GM21723 (cell line): ENCODE results near the gene SH3RF1.
"Not testable (repeated sequence)": the region's sequence is repeated elsewhere in the genome, so short reads cannot be mapped to it uniquely, and the experiment has no call there.

Experiments
- ATAC-seq: cut with Tn5 transposase; IDR thresholded peaks from one replicate; pipeline ENCODE4 v1.9.1; 2021; ENCODE audit warnings: mild to moderate bottlenecking, moderate library complexity; ENCODE audit not compliant: unreplicated experiment

Gene SH3RF1

GRCh38 chr4:169202878-169203277 is 67.9 kb downstream of the SH3RF1 start:
- no peak for ATAC-seq

- no peak for ATAC-seq
Measured at GRCh38 chr4:169202145-169202699, 68.5 kb downstream of the SH3RF1 start.

GRCh38 chr4:169201222-169202144 is 69.3 kb downstream of the SH3RF1 start:
- ATAC-seq = no peak

- ATAC-seq = no peak
Measured at GRCh38 chr4:169200361-169201030, 70.3 kb downstream of the SH3RF1 start.

- ATAC-seq = no peak
Measured at GRCh38 chr4:169199184-169199583, 71.6 kb downstream of the SH3RF1 start.

- ATAC-seq = no peak
Measured at GRCh38 chr4:169198167-169198566, 72.6 kb downstream of the SH3RF1 start.

GRCh38 chr4:169197206-169197605 is 73.5 kb downstream of the SH3RF1 start:
- ATAC-seq = not testable (repeated sequence)

- ATAC-seq = no peak
Measured at GRCh38 chr4:169195032-169195431, 75.7 kb downstream of the SH3RF1 start.

GRCh38 chr4:169189968-169190367 is 80.8 kb downstream of the SH3RF1 start:
- ATAC-seq = peak; percentile 48

GRCh38 chr4:169189372-169189771 is 81.4 kb downstream of the SH3RF1 start:
- peak; percentile 89 for ATAC-seq

- ATAC-seq = no peak
Measured at GRCh38 chr4:169188204-169188603, 82.6 kb downstream of the SH3RF1 start.

GRCh38 chr4:169185133-169185956 is 85.4 kb downstream of the SH3RF1 start:
- ATAC-seq = no peak

- ATAC-seq = no peak
Measured at GRCh38 chr4:169184686-169185085, 86.1 kb downstream of the SH3RF1 start.

GRCh38 chr4:169184236-169184635 is 86.5 kb downstream of the SH3RF1 start:
- ATAC-seq = no peak

GRCh38 chr4:169183581-169183980 is 87.2 kb downstream of the SH3RF1 start:
- no peak for ATAC-seq

GRCh38 chr4:169179609-169180521 is 90.9 kb downstream of the SH3RF1 start:
- ATAC-seq = no peak

GRCh38 chr4:169178092-169178491 is 92.7 kb downstream of the SH3RF1 start:
- not testable (repeated sequence) for ATAC-seq

- no peak for ATAC-seq
Measured at GRCh38 chr4:169175476-169175875, 95.3 kb downstream of the SH3RF1 start.

- ATAC-seq = no peak
Measured at GRCh38 chr4:169175035-169175434, 95.7 kb downstream of the SH3RF1 start.

- ATAC-seq = no peak
Measured at GRCh38 chr4:169174247-169174646, 96.5 kb downstream of the SH3RF1 start.
